Mesenchymal stem cell (in vitro differentiated cells and primary cell): ENCODE data around the gene TBC1D10A. TPM values are rescaled to one million over a fixed set of nuclear protein-coding genes. Genes with fewer than 3 reads are reported as not detected.

Experiments used
- DNase-seq: peaks from one replicate; pipeline ENCODE4 v3.0.0-alpha.2; 2013
- H2AFZ ChIP-seq: one replicate; pipeline ENCODE4 v1.6.1; 2013; ENCODE audit warnings: low read depth, mild to moderate bottlenecking, control low read depth, inconsistent platforms, low read length, moderate library complexity
- H2AK5ac ChIP-seq: 2 replicates; pipeline ENCODE4 v1.6.1; 2013; ENCODE audit warnings: low read length, moderate library complexity, mild to moderate bottlenecking, inconsistent platforms; ENCODE audit not compliant: severe bottlenecking
- H2BK120ac ChIP-seq: one replicate; pipeline ENCODE4 v1.6.1; 2013; ENCODE audit warnings: low read depth, mild to moderate bottlenecking, inconsistent platforms, low read length, moderate library complexity
- H2BK12ac ChIP-seq, 2 experiments: one replicate each; pipeline ENCODE4 v1.6.1; 2013; ENCODE audit warnings: inconsistent platforms in 2 of 2, low read length in 2 of 2, mild to moderate bottlenecking in 2 of 2, moderate library complexity in 2 of 2, control low read depth in 1 of 2
- H2BK15ac ChIP-seq: one replicate; pipeline ENCODE4 v1.6.1; 2013; ENCODE audit warnings: mild to moderate bottlenecking, low read depth, inconsistent platforms; ENCODE audit not compliant: poor library complexity, severe bottlenecking
- H2BK5ac ChIP-seq: 2 replicates; pipeline ENCODE4 v1.6.1; 2013; ENCODE audit warnings: low read depth, mild to moderate bottlenecking, low read length, control low read depth, inconsistent platforms; ENCODE audit not compliant: poor library complexity, severe bottlenecking
- H3K14ac ChIP-seq, 2 experiments: one replicate each; pipeline ENCODE4 v1.6.1; 2013; ENCODE audit warnings: inconsistent platforms in 2 of 2, low read length in 2 of 2, control low read depth in 1 of 2, mild to moderate bottlenecking in 1 of 2, moderate library complexity in 1 of 2
- H3K18ac ChIP-seq, 2 experiments: one replicate each; pipeline ENCODE4 v1.6.1; 2013; ENCODE audit warnings: inconsistent platforms in 2 of 2, low read length in 2 of 2, control low read depth in 1 of 2, low read depth in 1 of 2, mild to moderate bottlenecking in 1 of 2
- H3K23ac ChIP-seq, 2 experiments: one replicate each; pipeline ENCODE4 v1.6.1; 2013; ENCODE audit warnings: inconsistent platforms in 2 of 2, low read length in 2 of 2, mild to moderate bottlenecking in 2 of 2, moderate library complexity in 2 of 2, control low read depth in 1 of 2
- H3K27ac ChIP-seq: 2 replicates; pipeline ENCODE4 v1.5.1; 2013; ENCODE audit warnings: mild to moderate bottlenecking, moderate library complexity, low read length, control low read depth, inconsistent platforms; ENCODE audit not compliant: poor library complexity, severe bottlenecking
- H3K27me3 ChIP-seq, 2 experiments: 2 replicates each; pipeline versions ENCODE4 v1.6.1 to v1.7.0; 2013; ENCODE audit warnings: low read length in 2 of 2, mild to moderate bottlenecking in 2 of 2, moderate library complexity in 2 of 2, control low read depth in 1 of 2, inconsistent platforms in 1 of 2; ENCODE audit not compliant: control insufficient read depth in 1 of 2, insufficient read depth in 1 of 2
- H3K36me3 ChIP-seq, 2 experiments: 2 replicates each; pipeline versions ENCODE4 v1.6.1 to v1.7.0; 2013; ENCODE audit warnings: low read length in 2 of 2, control low read depth in 1 of 2, inconsistent platforms in 1 of 2, low read depth in 1 of 2, mild to moderate bottlenecking in 1 of 2; ENCODE audit not compliant: insufficient read depth in 2 of 2, control insufficient read depth in 1 of 2
- H3K4ac ChIP-seq, 2 experiments: one replicate each; pipeline ENCODE4 v1.6.1; 2013; ENCODE audit warnings: inconsistent platforms in 2 of 2, low read length in 2 of 2, mild to moderate bottlenecking in 2 of 2, moderate library complexity in 2 of 2, control low read depth in 1 of 2, low read depth in 1 of 2
- H3K4me1 ChIP-seq: 2 replicates; pipeline ENCODE4 v1.6.1; 2013; ENCODE audit warnings: low read depth, low read length, control low read depth; ENCODE audit not compliant: control insufficient read depth, insufficient read depth
- H3K4me2 ChIP-seq: 2 replicates; pipeline ENCODE4 v1.6.1; 2013; ENCODE audit warnings: low read length, mild to moderate bottlenecking, inconsistent platforms; ENCODE audit not compliant: poor library complexity, severe bottlenecking
- H3K4me3 ChIP-seq, 2 experiments: 2 replicates each; pipeline versions ENCODE4 v1.5.1 to v1.7.0; 2013; ENCODE audit warnings: low read length in 2 of 2, mild to moderate bottlenecking in 2 of 2, control low read depth in 1 of 2, low read depth in 1 of 2; ENCODE audit not compliant: insufficient read depth in 1 of 2
- H3K79me1 ChIP-seq: replicated peaks from 2 replicates; pipeline ENCODE4 v1.6.1; 2013; ENCODE audit warnings: mild to moderate bottlenecking, control low read depth, low read length, inconsistent platforms; ENCODE audit not compliant: poor library complexity, severe bottlenecking
- H3K9ac ChIP-seq: 2 replicates; pipeline ENCODE4 v1.7.0; 2013; ENCODE audit warnings: mild to moderate bottlenecking, low read length, moderate library complexity
- H3K9me3 ChIP-seq: 2 replicates; pipeline ENCODE4 v1.7.0; 2013; ENCODE audit warnings: mild to moderate bottlenecking, low read length; ENCODE audit not compliant: control insufficient read depth
- H4K8ac ChIP-seq: one replicate; pipeline ENCODE4 v1.6.1; 2013; ENCODE audit warnings: inconsistent platforms, mild to moderate bottlenecking, low read length, moderate library complexity
- H4K91ac ChIP-seq: one replicate; pipeline ENCODE4 v1.6.1; 2013; ENCODE audit warnings: mild to moderate bottlenecking, low read length, inconsistent platforms
- WGBS: methylation state at CpG from one replicate; pipeline ENCODE4 v1.1.7; 2013; ENCODE audit warnings: mixed read lengths; 5-methylcytosine and 5-hydroxymethylcytosine counted together
- polyA plus RNA-seq, 2 experiments: library from polyadenylated mRNA; stranded (reverse); fragments of 200-250 nt; gene quantifications; one replicate each; pipeline ENCODE4 v1.2.3, GENCODE V29; 2013

TBC1D10A gene, protein sequence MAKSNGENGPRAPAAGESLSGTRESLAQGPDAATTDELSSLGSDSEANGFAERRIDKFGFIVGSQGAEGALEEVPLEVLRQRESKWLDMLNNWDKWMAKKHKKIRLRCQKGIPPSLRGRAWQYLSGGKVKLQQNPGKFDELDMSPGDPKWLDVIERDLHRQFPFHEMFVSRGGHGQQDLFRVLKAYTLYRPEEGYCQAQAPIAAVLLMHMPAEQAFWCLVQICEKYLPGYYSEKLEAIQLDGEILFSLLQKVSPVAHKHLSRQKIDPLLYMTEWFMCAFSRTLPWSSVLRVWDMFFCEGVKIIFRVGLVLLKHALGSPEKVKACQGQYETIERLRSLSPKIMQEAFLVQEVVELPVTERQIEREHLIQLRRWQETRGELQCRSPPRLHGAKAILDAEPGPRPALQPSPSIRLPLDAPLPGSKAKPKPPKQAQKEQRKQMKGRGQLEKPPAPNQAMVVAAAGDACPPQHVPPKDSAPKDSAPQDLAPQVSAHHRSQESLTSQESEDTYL
- polyA plus RNA-seq (2013, experiment 1 of 2): 15.7 TPM
- 14.0 TPM for polyA plus RNA-seq (2013, experiment 2 of 2)

DNA sequence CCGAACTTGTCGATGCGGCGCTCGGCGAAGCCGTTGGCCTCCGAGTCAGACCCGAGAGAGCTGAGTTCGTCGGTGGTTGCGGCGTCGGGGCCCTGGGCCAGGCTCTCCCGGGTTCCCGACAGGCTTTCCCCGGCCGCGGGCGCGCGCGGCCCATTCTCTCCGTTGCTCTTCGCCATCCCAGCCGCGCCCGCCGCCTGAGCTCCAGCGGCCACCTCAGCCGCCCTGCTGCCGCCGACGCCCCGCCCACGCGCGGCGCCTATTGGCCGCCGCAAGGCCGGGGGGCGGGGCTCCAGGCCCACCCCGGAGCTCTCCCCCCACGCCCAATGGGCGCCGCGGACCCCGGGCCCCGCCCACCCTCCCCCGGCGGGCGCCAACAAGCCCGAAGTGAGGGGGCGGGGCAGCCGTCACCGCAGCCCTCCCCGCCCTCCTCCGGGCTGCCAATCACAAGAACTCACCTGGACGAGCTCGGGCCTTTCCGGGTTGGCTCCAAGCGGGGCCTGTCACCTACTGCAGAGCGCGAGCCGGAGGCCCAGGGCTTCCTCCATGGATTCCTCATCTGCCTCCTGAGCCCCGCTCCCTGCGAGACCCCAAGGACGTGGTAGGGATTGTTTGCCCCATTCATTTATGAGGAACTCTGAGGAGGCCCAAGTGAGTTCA, at the start of gene TBC1D10A:
TBC1D10A (minus strand) TSS at position 236 of the 657 bp plus-strand sequence; CDS start at position 176, 60 bp downstream.
- Histone ChIP-seq H2AK5ac (peak within 1 kb of the TSS; percentile 17), H3K4me2 (peak within 1 kb of the TSS; percentile 90), H3K9me3 (no peaks in the 10 kb centered on the region), H3K4me1 (peaks cover 25% of the 10 kb centered on the region), H2AFZ (peak within 1 kb of the TSS; percentile 97), H3K23ac (no peak within 1 kb of the TSS), H3K79me1 (peaks cover 4% of the 10 kb centered on the region), H3K27ac (peak within 1 kb of the TSS; percentile 53), H3K18ac (peak within 1 kb of the TSS; percentile 79 to 98), H3K14ac (peak within 1 kb of the TSS in 1 of 2 experiments; percentile 97), H3K27me3 (no peaks in the 10 kb centered on the region), H2BK12ac (peak within 1 kb of the TSS in 1 of 2 experiments; percentile 77), H3K9ac (peak within 1 kb of the TSS; percentile 90), H2BK5ac (peak within 1 kb of the TSS; percentile 93), H4K8ac (peak within 1 kb of the TSS; percentile 52), H3K36me3 (peaks cover 12 to 24% of the 10 kb centered on the region in 2 experiments), H2BK120ac (peak within 1 kb of the TSS; percentile 80), H3K4ac (peak within 1 kb of the TSS; percentile 73 to 75), H2BK15ac (peak within 1 kb of the TSS; percentile 83), H4K91ac (peak within 1 kb of the TSS; percentile 76), H3K4me3 (peak within 1 kb of the TSS; percentile 82 to 98)
- DNase-seq: peak; percentile 86
- under 1% methylated on average over 40 of the region's 69 CpGs for WGBS

DNA sequence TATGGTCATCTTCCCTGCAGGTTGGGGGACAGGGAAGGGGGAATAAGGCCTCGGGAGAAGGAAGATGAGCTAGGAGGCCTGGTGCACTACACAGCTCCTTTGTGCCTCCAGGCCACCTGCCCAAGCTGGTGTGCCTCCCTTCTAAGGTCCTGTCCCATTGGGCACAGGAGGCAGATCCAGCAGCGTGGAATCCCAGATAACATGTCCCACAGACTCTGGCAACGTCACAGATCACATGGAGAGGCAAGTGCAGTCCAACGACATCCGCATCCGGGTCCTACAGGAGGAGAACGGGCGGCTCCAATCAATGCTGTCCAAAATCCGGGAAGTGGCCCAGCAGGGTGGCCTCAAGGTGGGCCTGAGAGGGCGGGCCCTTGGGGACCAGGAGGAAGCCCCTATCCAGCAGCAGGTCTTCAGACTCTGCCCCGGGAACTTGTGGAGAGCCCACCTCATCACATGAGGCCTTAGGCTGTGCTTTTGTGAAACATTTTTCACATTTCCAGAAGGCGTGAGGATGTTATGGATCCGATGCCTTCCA, 48.6 kb upstream of the TBC1D10A start:
- peaks cover 19% of the 10 kb centered on the region for H3K4me1 ChIP-seq
- H3K18ac ChIP-seq: no peak overlapping the region
- H3K14ac ChIP-seq: no peak overlapping the region
- no peak overlapping the region for H2AFZ ChIP-seq
- H3K9me3 ChIP-seq: no peaks in the 10 kb centered on the region
- H3K79me1 ChIP-seq: no peaks in the 10 kb centered on the region
- H2BK12ac ChIP-seq: no peak overlapping the region
- H3K27me3 ChIP-seq: peaks cover 0 to 8% of the 10 kb centered on the region in 2 experiments
- H2BK5ac ChIP-seq: no peak overlapping the region
- no peak overlapping the region for H3K4ac ChIP-seq
- H3K9ac ChIP-seq: no peak overlapping the region
- H4K8ac ChIP-seq: no peak overlapping the region
- H2BK120ac ChIP-seq: no peak overlapping the region
- DNase-seq: no peak
- 91% methylated on average over 13 of the region's 13 CpGs for WGBS
- H3K27ac ChIP-seq: no peak overlapping the region
- peaks cover 33 to 49% of the 10 kb centered on the region in 2 experiments for H3K36me3 ChIP-seq
- no peak overlapping the region for H3K4me2 ChIP-seq
- no peak overlapping the region for H2AK5ac ChIP-seq
- no peak overlapping the region for H3K23ac ChIP-seq
- no peak overlapping the region for H4K91ac ChIP-seq
- H3K4me3 ChIP-seq: no peak overlapping the region
- no peak overlapping the region for H2BK15ac ChIP-seq

GRCh38 chr22:30373331-30374325, 46.9 kb upstream of the TBC1D10A start:
- H3K23ac ChIP-seq: no peak overlapping the region
- H3K27me3 ChIP-seq: peaks cover 0 to 12% of the 10 kb centered on the region in 2 experiments
- H3K9me3 ChIP-seq: no peaks in the 10 kb centered on the region
- H3K18ac ChIP-seq: no peak overlapping the region
- H3K4me1 ChIP-seq: peaks cover 19% of the 10 kb centered on the region
- 88% methylated on average over 33 of the region's 33 CpGs for WGBS
- no peak overlapping the region for H2BK12ac ChIP-seq
- no peak overlapping the region for H2BK15ac ChIP-seq
- peaks cover 16 to 39% of the 10 kb centered on the region in 2 experiments for H3K36me3 ChIP-seq
- H3K4me2 ChIP-seq: no peak overlapping the region
- H3K4me3 ChIP-seq: no peak overlapping the region
- no peak overlapping the region for H3K14ac ChIP-seq
- no peak overlapping the region for H2AFZ ChIP-seq
- no peak overlapping the region for H4K8ac ChIP-seq
- DNase-seq: no peak
- H2AK5ac ChIP-seq: no peak overlapping the region
- H2BK5ac ChIP-seq: no peak overlapping the region
- H3K27ac ChIP-seq: no peak overlapping the region
- peak overlapping the region; percentile 58 for H4K91ac ChIP-seq
- H3K4ac ChIP-seq: no peak overlapping the region
- no peak overlapping the region for H3K9ac ChIP-seq
- no peak overlapping the region for H2BK120ac ChIP-seq
- H3K79me1 ChIP-seq: no peaks in the 10 kb centered on the region
